Ovary (tissue), 9 donors: ENCODE measurements around the gene BIN1. TPM values are rescaled to one million over a fixed set of nuclear protein-coding genes. Genes with fewer than 3 reads are reported as not detected.

Source experiments
- DNase-seq, 5 donors: peaks; one replicate each; pipeline ENCODE4 v3.0.0-alpha.2; 2019 to 2020
- H3K27ac ChIP-seq, 2 donors: fragments of 200-600 bp; one replicate each; pipeline versions ENCODE4 v1.5.1 to v1.8.0; 2019 to 2022
- H3K27me3 ChIP-seq: fragments of 200-600 bp; one replicate; pipeline ENCODE4 v1.8.0; 2022
- H3K36me3 ChIP-seq: fragments of 200-600 bp; sonication (generic); one replicate; pipeline ENCODE4 v1.5.1; 2019
- H3K4me1 ChIP-seq: one replicate; pipeline ENCODE4 v1.8.1; 2013; ENCODE audit warnings: mild to moderate bottlenecking, moderate library complexity; ENCODE audit not compliant: insufficient read depth
- H3K4me3 ChIP-seq: fragments of 200-600 bp; sonication (generic); one replicate; pipeline ENCODE4 v1.5.1; 2017
- H3K9me3 ChIP-seq, 2 donors: fragments of 200-600 bp in 1 of 2; sonication (generic) in 1 of 2; one replicate each; pipeline versions ENCODE4 v1.5.1 to v1.8.1; 2013 to 2019; ENCODE audit warnings: mild to moderate bottlenecking in 1 of 2, moderate library complexity in 1 of 2
- EP300 ChIP-seq: sonication (generic); formaldehyde crosslinking; IDR thresholded peaks from one replicate; pipeline ENCODE4 v1.6.1; 2017; ENCODE audit warnings: antibody characterized with exemption
- POLR2A ChIP-seq: fragments of 450-650 bp; IDR thresholded peaks from one replicate; pipeline ENCODE4 v1.6.1; 2017; ENCODE audit warnings: antibody characterized with exemption, mild to moderate bottlenecking, moderate library complexity
- WGBS, 3 donors: extraction: QIAGEN DNeasy Blood & Tissue Kit in 1 of 3; methylation state at CpG; one replicate each; pipeline versions ENCODE4 v1.1.5 to v1.1.7; 2013 to 2017; 5-methylcytosine and 5-hydroxymethylcytosine counted together
- intact Hi-C, 4 donors: fragments of 100-400 bp; cut with DNase I; formaldehyde crosslinking; loops; one replicate each; pipeline versions ENCODE4 v1.11.0 to v1.15.1; 2022 to 2023
- polyA plus RNA-seq, 2 donors: library from polyadenylated mRNA; stranded (reverse); fragments of 200-250 nt in 1 of 2; fragments of 350-450 nt in 1 of 2; fragmentation: Illumina TruSeq in 1 of 2; extraction: RNeasy Lipid Tissue Mini Kit (QIAGEN cat#74804) in 1 of 2; gene quantifications; one replicate each; pipeline ENCODE4 v1.2.3, GENCODE V29; 2013 to 2014
- total RNA-seq, 7 donors: library from RNA; depleted of rRNA in 2 of 7; stranded (reverse); fragments of >200 nt in 2 of 7; fragmentation: NEBNext Ultra II Directional in 3 of 7; extraction: Animal tissue kit (Norgen Biotek cat#: 25700) in 3 of 7; gene quantifications; one replicate each; pipeline versions ENCODE4 v1.1.0 to v1.2.4, GENCODE V29; 2016 to 2023
- TF ChIP-seq, protein P1 (sequence below), 3 donors: fragments of 450-650 bp in 2 of 3; fragments of 200-600 bp in 1 of 3; IDR thresholded peaks; one replicate each; pipeline versions ENCODE4 v1.5.1 to v1.8.0; 2016 to 2022; ENCODE audit warnings: antibody characterized with exemption in 3 of 3, mild to moderate bottlenecking in 1 of 3
- donor health status: DM: no; HTN: no; CAD: no; lungs with moderate emphysema.
- donor health status: DM: no; HTN: no; CAD: no.
- donor health status: Bipolar disorder and iron deficiency.
- donor health status: DM: yes; HTN: yes; CAD: no.
- donor health status: DM: no; HTN: no; CAD: no.
- donor health status: DM: yes; HTN: yes; CAD: no.

BIN1 gene
- total and polyA plus RNA-seq, 9 donors = 16.7 to 77.3 (median 54.0) TPM

DNA sequence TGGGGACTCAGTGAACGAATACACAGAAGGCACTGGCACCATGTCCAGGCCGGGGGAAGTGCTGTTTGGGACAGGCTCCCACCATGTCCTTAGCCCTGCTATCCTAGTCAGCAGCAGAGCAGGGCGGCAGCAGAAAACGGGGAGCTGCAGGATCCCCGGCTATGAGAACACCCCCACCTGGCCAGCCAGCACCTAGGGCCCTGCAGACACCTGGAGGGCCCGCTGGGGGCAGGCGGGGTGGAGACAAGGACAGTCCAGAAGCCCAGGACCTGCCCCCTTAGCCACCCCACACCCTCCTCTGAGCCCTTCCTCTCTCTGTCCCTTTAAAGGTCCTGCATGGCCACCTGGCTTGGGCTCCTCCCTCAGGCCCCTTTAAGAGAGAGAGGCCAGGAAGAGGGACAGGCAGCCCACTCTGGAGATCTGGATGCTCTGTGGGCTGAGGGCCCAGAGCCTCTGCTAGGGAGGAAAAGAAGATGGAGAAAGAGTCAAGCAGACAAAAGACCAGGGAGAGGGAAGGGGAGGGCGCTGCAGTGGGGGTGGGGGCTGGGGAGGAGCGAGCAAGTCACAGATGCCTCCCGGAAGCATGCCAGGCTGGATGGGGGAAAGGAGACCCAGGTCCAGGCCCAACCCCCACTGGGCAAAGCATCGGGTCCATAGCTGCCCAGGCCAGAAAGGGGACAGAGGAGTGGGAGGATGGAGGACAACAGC lies 48.6 kb downstream of the BIN1 start:
- Histone ChIP-seq H3K9me3 (no peaks in the 10 kb centered on the region), H3K27me3 (no peaks in the 10 kb centered on the region), H3K36me3 (no peaks in the 10 kb centered on the region), H3K27ac (no peak overlapping the region), H3K4me1 (no peaks in the 10 kb centered on the region), H3K4me3 (no peak overlapping the region)
- 82 to 83% (median 82%) methylated on average over 11 of the region's 11 CpGs for WGBS, 3 donors
- intact Hi-C loops = no loop called here
- no peak for TF ChIP-seq EP300
- TF ChIP-seq, protein P1, sequence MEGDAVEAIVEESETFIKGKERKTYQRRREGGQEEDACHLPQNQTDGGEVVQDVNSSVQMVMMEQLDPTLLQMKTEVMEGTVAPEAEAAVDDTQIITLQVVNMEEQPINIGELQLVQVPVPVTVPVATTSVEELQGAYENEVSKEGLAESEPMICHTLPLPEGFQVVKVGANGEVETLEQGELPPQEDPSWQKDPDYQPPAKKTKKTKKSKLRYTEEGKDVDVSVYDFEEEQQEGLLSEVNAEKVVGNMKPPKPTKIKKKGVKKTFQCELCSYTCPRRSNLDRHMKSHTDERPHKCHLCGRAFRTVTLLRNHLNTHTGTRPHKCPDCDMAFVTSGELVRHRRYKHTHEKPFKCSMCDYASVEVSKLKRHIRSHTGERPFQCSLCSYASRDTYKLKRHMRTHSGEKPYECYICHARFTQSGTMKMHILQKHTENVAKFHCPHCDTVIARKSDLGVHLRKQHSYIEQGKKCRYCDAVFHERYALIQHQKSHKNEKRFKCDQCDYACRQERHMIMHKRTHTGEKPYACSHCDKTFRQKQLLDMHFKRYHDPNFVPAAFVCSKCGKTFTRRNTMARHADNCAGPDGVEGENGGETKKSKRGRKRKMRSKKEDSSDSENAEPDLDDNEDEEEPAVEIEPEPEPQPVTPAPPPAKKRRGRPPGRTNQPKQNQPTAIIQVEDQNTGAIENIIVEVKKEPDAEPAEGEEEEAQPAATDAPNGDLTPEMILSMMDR (IDR thresholded peaks at IDR 0.05) = no peak
- TF ChIP-seq POLR2A = no peak
- DNase-seq = no peak

DNA sequence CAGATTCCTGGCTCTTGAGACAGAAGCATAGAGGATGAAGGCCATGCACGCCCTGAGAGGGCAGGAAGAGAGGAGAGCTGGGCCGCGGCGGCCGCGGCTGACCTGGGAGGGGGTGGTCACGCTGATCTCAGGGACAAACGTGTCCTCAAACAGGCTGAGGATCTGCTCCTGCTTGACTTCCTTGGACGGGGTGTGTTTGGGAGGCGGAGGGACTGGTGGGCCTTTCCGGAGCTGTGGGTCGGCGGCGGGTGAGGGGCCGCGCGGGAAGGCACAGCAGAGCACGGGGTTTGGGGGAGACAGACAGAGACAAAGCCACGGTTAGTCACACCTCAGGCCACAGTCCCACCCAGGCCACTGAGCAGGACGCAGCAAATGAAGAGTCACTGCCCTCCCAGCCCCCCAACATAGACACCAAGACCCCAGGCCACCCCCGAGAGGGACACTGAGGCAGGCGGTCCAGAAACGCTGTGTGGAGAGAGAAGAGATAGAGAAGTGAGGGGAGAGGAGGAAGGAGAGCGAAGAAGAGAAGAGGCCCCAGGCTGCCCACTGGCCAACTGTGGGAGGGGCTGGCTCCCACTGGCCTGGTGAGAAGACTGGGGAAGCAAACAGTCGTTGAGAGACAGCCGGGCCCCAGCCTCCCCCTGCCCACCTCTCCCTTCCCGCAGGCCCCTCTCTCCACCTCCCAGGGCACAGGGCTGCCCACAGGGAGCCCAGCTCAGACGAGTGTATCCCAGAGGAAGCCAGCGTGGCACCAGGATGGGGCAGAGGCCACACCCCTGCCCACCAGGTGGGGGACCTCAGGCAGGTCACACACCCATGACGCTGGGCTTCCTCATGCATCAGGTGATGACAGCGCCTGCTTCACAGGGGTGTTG lies 49.3 kb downstream of the BIN1 start:
- intact Hi-C loops = no loop called here
- Histone ChIP-seq H3K4me1 (no peaks in the 10 kb centered on the region), H3K36me3 (no peaks in the 10 kb centered on the region), H3K27ac (no peak overlapping the region), H3K9me3 (no peaks in the 10 kb centered on the region), H3K4me3 (no peak overlapping the region), H3K27me3 (no peaks in the 10 kb centered on the region)
- 85 to 87% (median 87%) methylated on average over 31 of the region's 31 CpGs for WGBS, 3 donors
- TF ChIP-seq, protein P1 (IDR thresholded peaks at IDR 0.05) = no peak
- TF ChIP-seq POLR2A (no peak), EP300 (no peak)
- DNase-seq = peak in 1 of 5 donors; percentile 16

DNA sequence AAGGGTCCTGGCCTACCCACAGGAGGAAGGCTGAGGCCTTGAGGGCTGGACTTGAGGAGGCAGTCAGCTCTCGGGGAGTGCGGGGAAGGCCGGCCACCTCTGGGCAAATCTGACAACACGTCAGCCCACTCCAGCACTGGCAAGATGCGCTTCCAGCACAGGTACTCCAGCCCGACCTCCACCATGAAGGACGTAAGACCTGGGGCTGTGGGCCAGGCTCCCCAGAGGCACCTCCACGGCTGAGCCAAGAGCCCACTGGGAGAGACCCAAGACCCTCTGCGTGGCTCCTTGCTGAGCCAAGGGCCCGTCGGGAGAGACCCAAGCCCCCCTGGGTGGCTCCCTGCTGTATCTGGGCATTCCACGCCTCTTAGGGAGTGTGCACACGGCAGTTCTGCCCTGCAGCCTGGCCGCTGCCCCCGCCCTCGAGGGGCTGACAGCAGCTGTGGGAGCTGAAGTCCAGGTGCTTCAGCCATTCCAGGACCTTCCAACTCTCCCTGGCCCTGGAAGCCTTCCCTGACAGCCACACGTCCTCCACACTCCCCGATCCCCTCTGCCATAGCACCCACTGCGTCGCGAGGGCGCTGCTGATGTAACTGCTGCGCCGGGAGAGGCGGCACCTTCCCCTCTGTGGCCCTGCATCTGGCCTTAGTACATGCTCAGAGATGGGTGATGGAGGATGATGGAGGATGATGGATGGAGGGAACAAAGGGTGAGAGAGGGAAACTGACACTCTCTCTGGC lies 50.2 kb downstream of the BIN1 start:
- Histone ChIP-seq H3K9me3 (no peaks in the 10 kb centered on the region), H3K27ac (no peak overlapping the region), H3K4me1 (no peaks in the 10 kb centered on the region), H3K27me3 (no peaks in the 10 kb centered on the region), H3K36me3 (no peaks in the 10 kb centered on the region), H3K4me3 (no peak overlapping the region)
- 84 to 91% (median 87%) methylated on average over 21 to 25 of the region's 25 CpGs for WGBS, 3 donors
- peak in 1 of 5 donors; percentile 11 for DNase-seq
- no peak for TF ChIP-seq POLR2A
- TF ChIP-seq, protein P1 (IDR thresholded peaks at IDR 0.05) = no peak
- no peak for TF ChIP-seq EP300
- intact Hi-C loops = no loop called here

DNA sequence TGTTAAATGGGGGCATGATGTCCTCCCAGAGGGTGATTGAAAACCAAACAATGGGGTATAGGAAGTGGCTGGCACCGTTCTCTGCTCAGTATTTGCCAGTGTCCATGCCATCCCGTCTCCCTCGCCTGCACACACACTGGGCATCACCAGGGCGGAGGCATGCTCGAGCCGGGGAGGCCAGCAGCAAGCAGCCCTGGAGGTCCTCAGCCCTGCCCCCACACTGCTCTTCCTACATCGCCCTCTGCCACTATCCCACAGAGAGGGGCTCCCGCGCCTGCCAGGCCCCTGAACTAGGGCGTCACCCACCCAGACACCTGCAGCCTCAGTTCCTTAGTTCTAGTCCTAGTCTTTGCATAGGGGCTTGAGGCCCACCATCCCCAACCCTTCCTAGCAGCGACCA lies 50.9 kb downstream of the BIN1 start:
- no peaks in the 10 kb centered on the region for H3K36me3 ChIP-seq
- H3K27me3 ChIP-seq = no peaks in the 10 kb centered on the region
- H3K4me3 ChIP-seq = no peak overlapping the region
- TF ChIP-seq, protein P1 (IDR thresholded peaks at IDR 0.05) = no peak
- no peak for TF ChIP-seq EP300
- TF ChIP-seq POLR2A = no peak
- intact Hi-C loops = no loop called here
- no peak overlapping the region for H3K27ac ChIP-seq
- 93 to 95% (median 94%) methylated on average over 11 of the region's 11 CpGs for WGBS, 3 donors
- no peaks in the 10 kb centered on the region for H3K4me1 ChIP-seq
- no peaks in the 10 kb centered on the region for H3K9me3 ChIP-seq
- no peak for DNase-seq
